A549 (cell line): ENCODE data around the gene WDR17.

Source experiments
- HEYL ChIP-seq: fragments of 250-450 bp; sonication (Bioruptor Pico); IDR thresholded peaks from 2 replicates; pipeline ENCODE4 v1.8.0; 2021; ENCODE audit warnings: mild to moderate bottlenecking, moderate library complexity
- KDM5A ChIP-seq: fragments of 200-600 bp; sonication (generic); IDR thresholded peaks from 2 replicates; pipeline ENCODE4 v1.6.1; 2016; ENCODE audit warnings: antibody characterized with exemption, mild to moderate bottlenecking

- no peak for TF ChIP-seq KDM5A
- TF ChIP-seq HEYL (CRISPR knock-in tag), result no peak
These were observed 31.1 kb upstream of the WDR17 start for GRCh38 chr4:176034499-176034898.
